ENCODE results near the gene CBFA2T2.
"Not testable (repeated sequence)": the region's sequence is repeated elsewhere in the genome, so short reads cannot be mapped to it uniquely, and the experiment has no call there.

The CBFA2T2 gene

GRCh38 chr20:33553516-33553915 lies 63.6 kb downstream of the CBFA2T2 start:
- DNase-seq, result no peak

GRCh38 chr20:33554914-33555420 lies 65.1 kb downstream of the CBFA2T2 start:
- DNase-seq, result no peak

- no peak for DNase-seq
Measured at GRCh38 chr20:33555755-33556154, 65.9 kb downstream of the CBFA2T2 start.

GRCh38 chr20:33556246-33556645 lies 66.3 kb downstream of the CBFA2T2 start:
- DNase-seq, result no peak

- no peak for DNase-seq
Measured at GRCh38 chr20:33558348-33559144, 68.7 kb downstream of the CBFA2T2 start.

- no peak for DNase-seq
Measured at GRCh38 chr20:33559212-33559611, 69.3 kb downstream of the CBFA2T2 start.

- DNase-seq, result no peak
Measured at GRCh38 chr20:33560026-33560425, 70.1 kb downstream of the CBFA2T2 start.

- DNase-seq, result not testable (repeated sequence)
Measured at GRCh38 chr20:33561053-33561452, 71.2 kb downstream of the CBFA2T2 start.

GRCh38 chr20:33561692-33562601 lies 72.1 kb downstream of the CBFA2T2 start:
- DNase-seq, result no peak

GRCh38 chr20:33563788-33564187 lies 73.9 kb downstream of the CBFA2T2 start:
- DNase-seq, result no peak

GRCh38 chr20:33566781-33567603 lies 77.1 kb downstream of the CBFA2T2 start:
- DNase-seq, result no peak

GRCh38 chr20:33567949-33568348 lies 78.1 kb downstream of the CBFA2T2 start:
- DNase-seq, result no peak

- no peak for DNase-seq
Measured at GRCh38 chr20:33568378-33568777, 78.5 kb downstream of the CBFA2T2 start.

- no peak for DNase-seq
Measured at GRCh38 chr20:33568868-33569801, 79.2 kb downstream of the CBFA2T2 start.

- no peak for DNase-seq
Measured at GRCh38 chr20:33569802-33570391, 80.0 kb downstream of the CBFA2T2 start.

GRCh38 chr20:33570743-33571142 lies 80.8 kb downstream of the CBFA2T2 start:
- DNase-seq, result no peak

GRCh38 chr20:33573268-33573667 lies 83.4 kb downstream of the CBFA2T2 start:
- DNase-seq, result not testable (repeated sequence)

- no peak for DNase-seq
Measured at GRCh38 chr20:33575282-33575681, 85.4 kb downstream of the CBFA2T2 start.

GRCh38 chr20:33576432-33577125 lies 86.7 kb downstream of the CBFA2T2 start:
- no peak for DNase-seq

- no peak for DNase-seq
Measured at GRCh38 chr20:33578510-33578909, 88.6 kb downstream of the CBFA2T2 start.

- no peak for DNase-seq
Measured at GRCh38 chr20:33583143-33583542, 93.2 kb downstream of the CBFA2T2 start.

Measured in stimulated activated CD4-positive, alpha-beta T cell treated with anti-CD3 and anti-CD28 coated beads, Interleukin-2, amount 100 ng/mL, for 48 hours (primary cell).